HepG2 (cell line): ENCODE results near the gene GPR89A. TPM values are rescaled to one million over a fixed set of nuclear protein-coding genes. Genes with fewer than 3 reads are reported as not detected.

Experiments
- ATAD3A ChIP-seq: sonication (generic); formaldehyde crosslinking; IDR thresholded peaks from 2 replicates; pipeline ENCODE4 v1.4.0; 2020; ENCODE audit warnings: missing genetic modification reagents
- HNRNPLL ChIP-seq: fragments of 200-400 bp; formaldehyde crosslinking; IDR thresholded peaks from 2 replicates; pipeline ENCODE4 v1.6.1; 2017; ENCODE audit warnings: mild to moderate bottlenecking, low read depth, low read length; ENCODE audit not compliant: poor library complexity, severe bottlenecking
- KMT2A ChIP-seq: sonication (generic); formaldehyde crosslinking; IDR thresholded peaks from 2 replicates; pipeline ENCODE4 v1.4.0; 2020; ENCODE audit warnings: missing genetic modification reagents
- NFE2L1 ChIP-seq: sonication (generic); formaldehyde crosslinking; IDR thresholded peaks from 2 replicates; pipeline ENCODE4 v1.4.0; 2020; ENCODE audit warnings: missing genetic modification reagents, mild to moderate bottlenecking, borderline replicate concordance
- NR2C2 ChIP-seq: sonication (generic); formaldehyde crosslinking; IDR thresholded peaks from 2 replicates; pipeline ENCODE4 v1.4.0; 2020; ENCODE audit warnings: missing genetic modification reagents, mild to moderate bottlenecking, moderate library complexity, borderline replicate concordance
- RXRA ChIP-seq: sonication (generic); formaldehyde crosslinking; IDR thresholded peaks from 2 replicates; pipeline ENCODE4 v1.5.1; 2020; ENCODE audit warnings: missing genetic modification reagents
- ZBTB3 ChIP-seq: sonication (generic); formaldehyde crosslinking; IDR thresholded peaks from 2 replicates; pipeline ENCODE4 v1.4.0; 2020; ENCODE audit warnings: low read depth, mild to moderate bottlenecking, moderate library complexity, missing genetic modification reagents, borderline replicate concordance
- ZNF318 ChIP-seq: sonication (generic); formaldehyde crosslinking; IDR thresholded peaks from 2 replicates; pipeline ENCODE4 v1.4.0; 2020; ENCODE audit warnings: mild to moderate bottlenecking, missing genetic modification reagents
- ZNF546 ChIP-seq: sonication (generic); formaldehyde crosslinking; conservative IDR thresholded peaks from 2 replicates; pipeline ENCODE4 v1.8.1; 2023; ENCODE audit warnings: mild to moderate bottlenecking, missing genetic modification reagents
- ZNF749 ChIP-seq: sonication (generic); formaldehyde crosslinking; IDR thresholded peaks from 2 replicates; pipeline ENCODE4 v1.8.0; 2022; ENCODE audit warnings: mild to moderate bottlenecking, missing genetic modification reagents, moderate library complexity, borderline replicate concordance
- polyA plus RNA-seq, 8 experiments: library from polyadenylated mRNA; depleted of rRNA in 3 of 8; stranded (reverse) in 7 of 8; unstranded in 1 of 8; fragments of >200 nt; fragmentation: Illumina TruSeq in 4 of 8; extraction: Trizol in 4 of 8; gene quantifications; 2 replicates each; pipeline versions ENCODE4 v1.2.1 to v1.2.3, GENCODE V29; 2011 to 2016; ENCODE audit warnings: low read depth in 4 of 8, missing spikeins in 1 of 8, mixed read lengths in 1 of 8; ENCODE audit not compliant: insufficient read depth in 1 of 8
- total RNA-seq, 5 experiments: library from RNA; depleted of rRNA; stranded (reverse); fragments of >200 nt; fragmentation: Illumina TruSeq; extraction: Trizol; gene quantifications; 2 replicates each; pipeline ENCODE4 v1.2.3, GENCODE V29; 2016; ENCODE audit warnings: low read depth in 1 of 5
- TF ChIP-seq, protein P1 (sequence below): sonication (generic); formaldehyde crosslinking; IDR thresholded peaks from 2 replicates; pipeline ENCODE4 v1.4.0; 2020; ENCODE audit warnings: missing genetic modification reagents
- TF ChIP-seq, protein P2 (sequence below): sonication (generic); formaldehyde crosslinking; IDR thresholded peaks from 2 replicates; pipeline ENCODE4 v1.4.0; 2020; ENCODE audit warnings: mild to moderate bottlenecking, missing genetic modification reagents

GPR89A gene
- total and polyA plus RNA-seq, 2 of the 13 experiments (the other 11 are each of a cell fraction or from before 2014, with no cell fraction given): 23.4 to 32.6 TPM

- no peak for TF ChIP-seq ZNF318
- no peak for TF ChIP-seq ZNF546 (CRISPR knock-in tag)
- peak; percentile 64 for TF ChIP-seq NR2C2 (CRISPR knock-in tag)
- TF ChIP-seq, protein P1, sequence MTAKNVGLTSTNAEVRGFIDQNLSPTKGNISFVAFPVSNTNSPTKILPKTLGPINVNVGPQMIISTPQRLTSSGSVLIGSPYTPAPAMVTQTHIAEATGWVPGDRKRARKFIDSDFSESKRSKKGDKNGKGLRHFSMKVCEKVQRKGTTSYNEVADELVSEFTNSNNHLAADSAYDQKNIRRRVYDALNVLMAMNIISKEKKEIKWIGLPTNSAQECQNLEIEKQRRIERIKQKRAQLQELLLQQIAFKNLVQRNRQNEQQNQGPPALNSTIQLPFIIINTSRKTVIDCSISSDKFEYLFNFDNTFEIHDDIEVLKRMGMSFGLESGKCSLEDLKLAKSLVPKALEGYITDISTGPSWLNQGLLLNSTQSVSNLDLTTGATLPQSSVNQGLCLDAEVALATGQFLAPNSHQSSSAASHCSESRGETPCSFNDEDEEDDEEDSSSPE (CRISPR knock-in tag): peak; percentile 65
- peak; percentile 73 for TF ChIP-seq RXRA (CRISPR knock-in tag)
- TF ChIP-seq ZBTB3 (CRISPR knock-in tag): peak; percentile 87
- TF ChIP-seq HNRNPLL: no peak
- TF ChIP-seq, protein P2, sequence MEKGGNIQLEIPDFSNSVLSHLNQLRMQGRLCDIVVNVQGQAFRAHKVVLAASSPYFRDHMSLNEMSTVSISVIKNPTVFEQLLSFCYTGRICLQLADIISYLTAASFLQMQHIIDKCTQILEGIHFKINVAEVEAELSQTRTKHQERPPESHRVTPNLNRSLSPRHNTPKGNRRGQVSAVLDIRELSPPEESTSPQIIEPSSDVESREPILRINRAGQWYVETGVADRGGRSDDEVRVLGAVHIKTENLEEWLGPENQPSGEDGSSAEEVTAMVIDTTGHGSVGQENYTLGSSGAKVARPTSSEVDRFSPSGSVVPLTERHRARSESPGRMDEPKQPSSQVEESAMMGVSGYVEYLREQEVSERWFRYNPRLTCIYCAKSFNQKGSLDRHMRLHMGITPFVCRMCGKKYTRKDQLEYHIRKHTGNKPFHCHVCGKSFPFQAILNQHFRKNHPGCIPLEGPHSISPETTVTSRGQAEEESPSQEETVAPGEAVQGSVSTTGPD: 0 out of 2 replicates have a peak, but pooled peaks have one; percentile 49
- TF ChIP-seq ATAD3A (CRISPR knock-in tag): 0 out of 2 replicates have a peak, but pooled peaks have one; percentile 28
- TF ChIP-seq KMT2A (CRISPR knock-in tag): peak; percentile 57
- TF ChIP-seq NFE2L1 (CRISPR knock-in tag): no peak
- TF ChIP-seq ZNF749 (CRISPR knock-in tag): no peak
- TF ChIP-seq, all 625 proteins: peak for 240
Measured at GRCh38 chr1:145714524-145715111, 106.8 kb downstream of the GPR89A start (continued).
